ENCODE results near the gene CAPN7. TPM values are rescaled to one million over a fixed set of nuclear protein-coding genes. Genes with fewer than 3 reads are reported as not detected.

The CAPN7 gene
- polyA plus RNA-seq, 3 donors: 11.7 to 20.8 (median 14.7) TPM

- Histone ChIP-seq H3K4me2 (replicated peaks; ENCODE audit: extremely low read depth, low read length, poor library complexity, severe bottlenecking) (no peak overlapping the region), H3K36me3 (replicated peaks in 1 of 2; ENCODE audit: control insufficient read depth in 1 of 2, insufficient read depth in 2 of 2, low read length in 2 of 2) (peaks cover 20 to 36% of the 10 kb centered on the region in 2 donors), H3K27ac (ENCODE audit: low read depth in 1 of 2, low read length in 2 of 2) (no peak overlapping the region), H3K4me3 (replicated peaks in 1 of 3; ENCODE audit: low read depth in 2 of 3, low read length in 3 of 3) (no peak overlapping the region), H3K79me2 (ENCODE audit: insufficient read depth, low read length) (no peaks in the 10 kb centered on the region), H4K20me1 (ENCODE audit: insufficient read depth, low read length) (peaks cover 58% of the 10 kb centered on the region), H3K4me1 (ENCODE audit: control insufficient read depth in 1 of 2, insufficient read depth in 2 of 2, low read length in 2 of 2) (peaks cover 38 to 39% of the 10 kb centered on the region in 2 donors), H2AFZ (ENCODE audit: insufficient read depth, low read depth, low read length, poor library complexity, severe bottlenecking) (no peak overlapping the region), H3K27me3 (ENCODE audit: control insufficient read depth in 2 of 2, insufficient read depth in 2 of 2, low read length in 2 of 2) (no peaks in the 10 kb centered on the region), H3K9me3 (replicated peaks in 1 of 2; ENCODE audit: control insufficient read depth in 1 of 2, insufficient read depth in 1 of 2, low read length in 2 of 2) (no peaks in the 10 kb centered on the region), H3K9ac (ENCODE audit: insufficient read depth, low read length, poor library complexity, severe bottlenecking) (no peak overlapping the region)
- TF ChIP-seq, protein P1, sequence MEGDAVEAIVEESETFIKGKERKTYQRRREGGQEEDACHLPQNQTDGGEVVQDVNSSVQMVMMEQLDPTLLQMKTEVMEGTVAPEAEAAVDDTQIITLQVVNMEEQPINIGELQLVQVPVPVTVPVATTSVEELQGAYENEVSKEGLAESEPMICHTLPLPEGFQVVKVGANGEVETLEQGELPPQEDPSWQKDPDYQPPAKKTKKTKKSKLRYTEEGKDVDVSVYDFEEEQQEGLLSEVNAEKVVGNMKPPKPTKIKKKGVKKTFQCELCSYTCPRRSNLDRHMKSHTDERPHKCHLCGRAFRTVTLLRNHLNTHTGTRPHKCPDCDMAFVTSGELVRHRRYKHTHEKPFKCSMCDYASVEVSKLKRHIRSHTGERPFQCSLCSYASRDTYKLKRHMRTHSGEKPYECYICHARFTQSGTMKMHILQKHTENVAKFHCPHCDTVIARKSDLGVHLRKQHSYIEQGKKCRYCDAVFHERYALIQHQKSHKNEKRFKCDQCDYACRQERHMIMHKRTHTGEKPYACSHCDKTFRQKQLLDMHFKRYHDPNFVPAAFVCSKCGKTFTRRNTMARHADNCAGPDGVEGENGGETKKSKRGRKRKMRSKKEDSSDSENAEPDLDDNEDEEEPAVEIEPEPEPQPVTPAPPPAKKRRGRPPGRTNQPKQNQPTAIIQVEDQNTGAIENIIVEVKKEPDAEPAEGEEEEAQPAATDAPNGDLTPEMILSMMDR (IDR thresholded peaks at IDR 0.05): no peak
- Mint-ChIP-seq H3K27me3 (ENCODE audit: low read depth in 3 of 3) (peaks cover 0 to 3% (median 2%) of the 10 kb centered on the region in 3 donors), H3K9me3 (peaks cover 0 to 2% (median 0%) of the 10 kb centered on the region in 7 donors), H3K4me1 (peaks cover 37% of the 10 kb centered on the region), H3K27ac (peak overlapping the region in 3 of 7 donors; percentile 26 to 79 (median 35)), H3K4me3 (no peak overlapping the region), H3K36me3 (peaks cover 51 to 55% of the 10 kb centered on the region in 2 donors)
- intact Hi-C loops (cut with micrococcal nuclease): loop anchor here (5.0 to 10.0 kb wide), 5 partner anchors 36 to 288 kb away; partner anchors contain the start of genes EAF1 (in 1 of the 2), METTL6 (in 1 of the 2) and SH3BP5 (in 1 of the 2)
- no peak for DNase-seq
- 84% methylated on average over 10 of the region's 13 CpGs for WGBS (ENCODE audit: insufficient coverage)
Observed at GRCh38 chr3:15266510-15267376, 60.7 kb downstream of the CAPN7 start.

DNA sequence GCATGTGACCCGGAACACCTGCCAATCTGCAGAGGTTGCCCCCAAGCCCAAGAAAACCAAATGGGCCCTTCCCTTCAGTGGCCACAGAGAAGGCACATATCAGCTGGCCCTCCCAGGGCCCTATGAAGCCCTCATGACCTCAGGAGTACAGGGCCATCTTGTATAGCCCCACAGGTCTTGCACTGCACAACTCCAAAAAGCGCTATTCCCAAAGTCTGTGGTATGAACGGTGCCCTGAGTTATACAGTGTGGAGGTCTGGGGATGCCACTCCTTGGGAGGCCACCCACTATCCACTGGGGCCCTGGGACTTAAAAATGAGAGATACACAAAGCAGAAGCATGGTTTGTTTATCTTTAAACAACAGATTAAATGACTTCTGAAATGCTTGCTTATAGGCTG lies 61.5 kb downstream of the CAPN7 start:
- Mint-ChIP-seq H3K27me3 (ENCODE audit: low read depth in 3 of 3) (peaks cover 0 to 3% (median 3%) of the 10 kb centered on the region in 3 donors), H3K36me3 (peaks cover 47 to 51% of the 10 kb centered on the region in 2 donors), H3K9me3 (peaks cover 0 to 2% (median 0%) of the 10 kb centered on the region in 7 donors), H3K4me1 (peaks cover 44% of the 10 kb centered on the region), H3K4me3 (no peak overlapping the region), H3K27ac (peak overlapping the region in 2 of 7 donors; percentile 99 to 100)
- Histone ChIP-seq H3K36me3 (replicated peaks in 1 of 2; ENCODE audit: control insufficient read depth in 1 of 2, insufficient read depth in 2 of 2, low read length in 2 of 2) (peaks cover 17 to 32% of the 10 kb centered on the region in 2 donors), H3K4me3 (replicated peaks in 1 of 3; ENCODE audit: low read depth in 2 of 3, low read length in 3 of 3) (no peak overlapping the region), H2AFZ (ENCODE audit: insufficient read depth, low read depth, low read length, poor library complexity, severe bottlenecking) (no peak overlapping the region), H3K27ac (ENCODE audit: low read depth in 1 of 2, low read length in 2 of 2) (no peak overlapping the region), H3K4me1 (ENCODE audit: control insufficient read depth in 1 of 2, insufficient read depth in 2 of 2, low read length in 2 of 2) (peaks cover 46% of the 10 kb centered on the region in 2 donors), H3K9ac (ENCODE audit: insufficient read depth, low read length, poor library complexity, severe bottlenecking) (no peak overlapping the region), H3K79me2 (ENCODE audit: insufficient read depth, low read length) (no peaks in the 10 kb centered on the region), H3K27me3 (ENCODE audit: control insufficient read depth in 2 of 2, insufficient read depth in 2 of 2, low read length in 2 of 2) (no peaks in the 10 kb centered on the region), H3K9me3 (replicated peaks in 1 of 2; ENCODE audit: control insufficient read depth in 1 of 2, insufficient read depth in 1 of 2, low read length in 2 of 2) (no peaks in the 10 kb centered on the region), H3K4me2 (replicated peaks; ENCODE audit: extremely low read depth, low read length, poor library complexity, severe bottlenecking) (no peak overlapping the region), H4K20me1 (ENCODE audit: insufficient read depth, low read length) (peaks cover 50% of the 10 kb centered on the region)
- intact Hi-C loops (cut with micrococcal nuclease): loop anchor here (5.0 to 10.0 kb wide), 5 partner anchors 35 to 287 kb away; partner anchors contain the start of genes EAF1 (in 1 of the 2), METTL6 (in 1 of the 2) and SH3BP5 (in 1 of the 2)
- WGBS (ENCODE audit: insufficient coverage): 89% methylated on average over 1 of the region's 3 CpGs
- TF ChIP-seq, protein P1 (IDR thresholded peaks at IDR 0.05): no peak
- no peak for DNase-seq
